BE2C (cell line): ENCODE results near the gene MVB12B.

Experiments used
- DNase-seq: peaks from one replicate; pipeline ENCODE4 v3.0.0-alpha.2; 2020
- H3K27me3 ChIP-seq: fragments of 250-450 bp; sonication (Bioruptor Pico); 2 replicates; pipeline ENCODE4 v1.5.1; 2020; ENCODE audit warnings: mild to moderate bottlenecking
- H3K36me3 ChIP-seq: fragments of 250-450 bp; sonication (Bioruptor Pico); 2 replicates; pipeline ENCODE4 v1.5.1; 2020; ENCODE audit warnings: mild to moderate bottlenecking
- H3K4me1 ChIP-seq: fragments of 250-450 bp; sonication (Bioruptor Pico); 2 replicates; pipeline ENCODE4 v1.5.1; 2020
- H3K4me3 ChIP-seq: 2 replicates; pipeline ENCODE4 v1.5.1; 2011; ENCODE audit warnings: low read depth, low read length
- H3K9me3 ChIP-seq: fragments of 250-450 bp; sonication (Bioruptor Pico); 2 replicates; pipeline ENCODE4 v1.5.1; 2020
- CTCF ChIP-seq: IDR thresholded peaks from 2 replicates; pipeline ENCODE4 v1.5.1; 2012; ENCODE audit warnings: mild to moderate bottlenecking, low read depth, low read length

Gene MVB12B

GRCh38 chr9:126420643-126421564 lies 94.3 kb downstream of the MVB12B start:
- Histone ChIP-seq H3K9me3 (no peaks in the 10 kb centered on the region), H3K4me1 (peaks cover 3% of the 10 kb centered on the region; the same call in 1 of the 2 replicates), H3K36me3 (no peaks in the 10 kb centered on the region), H3K4me3 (no peak overlapping the region), H3K27me3 (no peaks in the 10 kb centered on the region)
- TF ChIP-seq CTCF = no peak
- no peak for DNase-seq

GRCh38 chr9:126421567-126422428 lies 95.2 kb downstream of the MVB12B start:
- no peak for DNase-seq
- Histone ChIP-seq H3K4me3 (no peak overlapping the region), H3K4me1 (peaks cover 3% of the 10 kb centered on the region; the same call in 1 of the 2 replicates), H3K36me3 (no peaks in the 10 kb centered on the region), H3K27me3 (no peaks in the 10 kb centered on the region), H3K9me3 (no peaks in the 10 kb centered on the region)
- no peak for TF ChIP-seq CTCF

GRCh38 chr9:126423142-126423915 lies 96.7 kb downstream of the MVB12B start:
- no peak for DNase-seq
- no peaks in the 10 kb centered on the region for H3K27me3 ChIP-seq
- H3K36me3 ChIP-seq = no peaks in the 10 kb centered on the region
- H3K4me3 ChIP-seq = no peak overlapping the region
- H3K9me3 ChIP-seq = no peaks in the 10 kb centered on the region
- peaks cover 3% of the 10 kb centered on the region; the same call in 1 of the 2 replicates for H3K4me1 ChIP-seq
- TF ChIP-seq CTCF = no peak

- DNase-seq = no peak
- no peak for TF ChIP-seq CTCF
- H3K4me1 ChIP-seq = peaks cover 3% of the 10 kb centered on the region; the same call in 1 of the 2 replicates
- H3K36me3 ChIP-seq = no peaks in the 10 kb centered on the region
- no peak overlapping the region for H3K4me3 ChIP-seq
- no peaks in the 10 kb centered on the region for H3K27me3 ChIP-seq
- no peaks in the 10 kb centered on the region for H3K9me3 ChIP-seq
Observed at GRCh38 chr9:126423916-126424185, 97.2 kb downstream of the MVB12B start.

DNA sequence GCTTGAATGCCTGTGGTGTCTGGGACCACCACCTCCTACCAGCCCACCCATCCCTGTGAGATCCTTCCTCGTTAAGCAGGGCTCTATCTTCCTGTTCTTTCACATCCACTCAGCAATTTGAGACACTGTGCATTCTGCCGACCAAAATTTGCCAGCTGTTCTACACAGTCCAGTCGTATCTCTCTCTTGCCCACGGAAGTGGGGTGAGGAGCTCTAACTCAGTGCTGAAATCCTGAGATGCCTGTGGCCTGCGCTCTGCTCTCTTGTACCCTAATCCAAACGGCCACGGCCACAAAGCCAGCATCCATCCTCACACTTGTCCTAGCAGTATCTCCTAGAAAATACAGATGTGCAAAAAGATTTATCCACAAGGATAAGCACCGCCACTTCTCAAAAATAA lies 97.9 kb downstream of the MVB12B start:
- Histone ChIP-seq H3K4me3 (no peak overlapping the region), H3K36me3 (no peaks in the 10 kb centered on the region), H3K9me3 (no peaks in the 10 kb centered on the region), H3K4me1 (peaks cover 3% of the 10 kb centered on the region; the same call in 1 of the 2 replicates), H3K27me3 (no peaks in the 10 kb centered on the region)
- DNase-seq = no peak
- TF ChIP-seq CTCF = no peak
